Endometrial microvascular endothelial cells (primary cell): ENCODE data around the gene NREP. TPM values are rescaled to one million over a fixed set of nuclear protein-coding genes. Genes with fewer than 3 reads are reported as not detected.

Experiments
- in situ Hi-C: cut with HindIII; loops from 2 replicates; pipeline ENCODE4 v1.10.0; 2017; ENCODE audit warnings: low sequenced_read_pairs, low pct_unique_long_range_greater_than_20kb; ENCODE audit errors: inconsistent ontology term
- total RNA-seq: library from RNA; depleted of rRNA; stranded (reverse); fragments of >200 nt; gene quantifications from one replicate; pipeline ENCODE4 v1.2.3, GENCODE V29; 2015; ENCODE audit errors: inconsistent ontology term

NREP gene
- total RNA-seq, 1 donor from 2014 or later = 18.2 TPM

DNA sequence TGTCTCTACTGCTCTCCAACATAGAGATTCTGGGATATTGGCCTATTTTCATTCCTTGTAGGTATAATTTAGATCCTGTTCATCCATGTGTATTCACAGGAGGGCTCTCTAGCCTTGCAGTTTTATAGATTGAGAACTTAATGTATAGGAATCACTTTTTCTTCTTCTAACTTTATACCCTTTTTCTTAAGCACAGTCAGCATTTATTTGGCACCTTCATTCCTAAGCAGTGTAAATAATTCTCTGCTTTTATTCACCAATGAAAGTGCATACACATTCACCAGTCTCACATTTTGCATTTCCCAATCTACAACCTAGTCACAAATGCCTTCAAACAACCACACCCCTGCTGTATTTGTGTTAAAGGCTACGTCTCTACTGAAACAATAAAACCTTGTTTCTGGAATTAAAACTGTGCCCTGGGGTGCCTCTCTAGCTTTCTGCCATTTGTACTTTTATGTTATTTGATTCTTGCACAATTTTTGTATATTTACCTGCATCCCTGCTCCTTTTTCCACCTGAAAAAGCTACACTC lies 49.3 kb downstream of the NREP start:
- in situ Hi-C loops = no loop called here

DNA sequence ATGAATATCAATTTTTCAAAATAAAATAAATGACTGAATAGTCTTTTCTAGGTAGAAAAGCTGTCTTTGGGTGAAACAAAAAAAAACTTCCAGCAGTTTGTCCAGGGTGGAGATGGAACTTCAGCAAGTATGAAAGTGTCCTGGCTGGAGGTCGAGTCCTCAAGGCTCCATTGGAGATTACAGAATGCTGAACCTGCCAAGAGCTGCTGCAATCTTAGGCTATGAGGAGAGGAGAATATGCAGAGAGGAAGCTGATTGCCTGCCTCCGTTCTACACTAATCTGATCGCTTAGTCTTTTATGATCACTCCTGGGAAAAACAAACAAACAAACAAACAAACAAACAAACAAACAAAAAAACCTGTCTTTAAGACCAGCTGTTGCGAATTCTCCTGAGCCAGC lies 50.6 kb downstream of the NREP start:
- in situ Hi-C loops = no loop called here

DNA sequence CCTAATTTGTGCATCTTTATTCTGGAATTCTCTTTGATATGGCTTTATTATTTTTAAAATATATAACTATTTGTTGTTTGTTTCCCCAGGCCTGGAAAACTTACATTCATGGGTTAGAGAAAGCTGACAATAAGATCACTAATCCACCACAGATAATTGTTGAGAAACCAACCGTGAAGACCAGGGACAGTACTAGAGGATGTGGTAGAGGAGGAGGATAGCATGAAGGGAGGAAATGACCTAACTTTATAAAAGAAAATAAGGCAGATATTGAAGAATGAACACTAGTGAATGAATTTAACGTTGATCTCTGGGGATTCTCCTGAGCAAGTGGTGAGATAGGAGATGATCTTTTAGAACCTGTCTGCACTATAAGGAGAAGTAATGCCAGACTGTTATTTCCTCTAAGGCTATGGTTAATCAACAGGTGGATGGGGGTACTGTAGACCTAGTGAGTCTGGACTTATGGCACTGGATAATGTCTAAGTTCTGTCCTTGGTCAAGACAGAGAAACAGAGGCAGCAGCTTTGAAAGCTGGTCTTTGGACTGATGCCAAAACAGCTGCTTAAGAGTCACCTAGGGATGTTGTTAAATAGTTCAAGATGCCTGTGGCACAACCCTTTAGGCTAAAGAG lies 52.4 kb downstream of the NREP start:
- in situ Hi-C loops = no loop called here

DNA sequence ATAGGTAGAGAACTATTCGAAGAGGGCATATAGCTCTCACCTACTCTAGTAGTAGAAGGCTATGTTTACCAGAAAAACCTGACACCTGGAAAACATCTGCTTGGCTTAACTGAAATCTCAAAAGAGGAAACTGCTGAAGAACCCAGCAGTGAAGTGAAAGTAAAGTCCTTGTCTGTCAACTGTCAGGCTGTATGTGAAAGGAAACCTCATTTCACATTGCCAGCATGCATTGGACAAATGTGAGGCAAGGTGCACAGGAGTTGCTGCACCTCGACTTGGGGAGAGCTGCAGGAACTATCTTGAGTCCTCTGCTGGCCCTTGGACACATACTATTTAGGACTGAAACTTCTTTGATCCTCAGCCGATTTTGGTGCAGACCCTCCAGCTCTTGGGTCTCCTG lies 53.3 kb downstream of the NREP start:
- in situ Hi-C loops = no loop called here

DNA sequence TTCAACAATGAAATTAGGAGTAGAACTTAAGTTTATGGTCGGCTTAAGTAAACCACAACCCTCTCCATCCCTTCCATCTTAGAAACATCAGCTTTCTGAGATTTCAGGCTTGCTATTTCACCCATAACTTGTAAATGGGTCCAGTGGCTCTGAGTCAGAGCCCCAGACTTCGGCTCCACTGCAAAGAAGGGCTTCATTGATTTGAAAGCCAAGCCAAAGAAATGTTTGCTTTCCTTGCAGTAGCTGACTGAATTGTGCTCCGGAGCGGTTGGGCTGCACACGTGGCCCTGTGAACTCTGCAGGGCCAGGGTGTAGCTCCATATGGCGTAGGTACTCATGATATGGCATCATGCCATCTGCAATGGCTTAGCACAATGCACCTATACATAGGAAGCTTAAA lies 57.0 kb downstream of the NREP start:
- in situ Hi-C loops = no loop called here

DNA sequence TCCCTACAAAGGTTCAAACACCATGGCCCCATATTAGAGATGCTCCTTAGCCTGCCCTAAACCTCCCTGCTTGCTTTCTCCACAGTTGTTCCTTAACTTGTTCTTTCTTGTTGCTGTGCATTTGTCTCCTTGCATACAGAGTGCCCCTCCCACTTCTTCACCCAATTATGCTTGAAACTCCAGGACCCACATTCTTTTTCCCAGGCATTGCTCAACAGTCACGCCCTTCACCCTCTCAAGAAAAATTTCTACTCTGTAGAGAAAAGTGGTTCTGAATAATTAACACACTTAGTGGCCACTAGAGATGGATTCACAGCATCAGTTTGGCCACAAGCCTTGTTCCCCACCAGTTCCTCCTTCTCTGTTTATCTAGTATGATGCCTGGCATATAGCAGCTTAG lies 57.7 kb downstream of the NREP start:
- in situ Hi-C loops = no loop called here

DNA sequence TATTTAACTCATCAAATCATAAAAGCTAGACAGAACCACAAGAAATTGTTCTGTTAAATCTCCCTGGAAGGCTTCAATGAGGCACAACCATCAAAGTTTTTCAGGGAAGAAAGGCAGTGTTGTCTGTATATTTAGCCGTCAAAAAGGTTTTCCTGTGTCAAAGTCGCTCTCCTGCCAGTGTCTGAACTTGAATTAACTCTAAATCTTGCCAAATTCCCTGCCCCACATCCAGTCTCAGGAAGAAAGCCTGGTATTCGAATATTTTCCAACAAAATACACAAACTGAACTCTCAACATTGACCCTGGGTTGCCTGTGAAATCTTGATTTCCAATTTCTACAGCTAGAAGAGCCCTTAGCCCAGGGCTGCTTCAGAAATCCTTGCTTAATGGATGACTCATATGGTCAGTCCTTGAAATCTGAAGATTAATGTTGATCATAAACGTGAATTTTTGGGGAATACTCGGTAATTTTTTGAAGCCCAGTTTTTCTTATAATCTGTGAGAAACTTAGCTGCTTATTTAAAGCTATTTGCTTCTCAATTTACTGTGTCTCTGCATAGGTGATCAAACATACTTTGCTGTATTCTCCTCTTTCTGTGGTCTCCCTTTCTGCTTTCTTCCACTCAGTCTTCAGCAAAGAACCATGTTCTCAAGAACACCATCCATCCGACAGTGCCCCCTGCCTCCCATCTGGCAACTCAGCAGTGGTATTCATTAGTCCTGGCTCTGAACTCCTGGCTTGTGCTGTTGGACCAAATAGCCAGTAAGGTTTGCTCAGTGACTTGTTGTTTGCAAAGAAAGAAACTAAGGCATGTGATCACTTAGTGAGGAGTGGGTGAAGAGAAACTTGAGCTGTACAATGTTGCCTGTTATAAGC lies 58.9 kb downstream of the NREP start:
- in situ Hi-C loops = no loop called here

DNA sequence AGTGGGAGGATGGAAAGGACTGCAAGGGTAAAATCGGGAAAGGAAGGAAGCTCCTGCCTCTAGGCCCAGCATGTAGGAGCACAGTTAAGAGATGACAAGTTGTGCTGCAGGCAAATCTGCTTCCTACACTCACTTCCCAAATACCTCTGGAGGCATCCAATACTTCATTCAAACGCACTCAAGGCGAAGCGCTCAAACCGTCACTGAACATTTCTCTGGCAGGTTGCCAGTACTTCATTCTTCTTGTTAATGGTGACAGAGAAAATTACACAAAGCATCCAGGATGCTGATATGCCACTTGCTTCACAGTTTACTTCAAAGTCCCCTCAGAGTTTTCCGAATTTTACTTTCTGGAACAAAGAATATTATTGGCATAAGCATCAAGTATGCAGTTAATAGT lies 59.8 kb downstream of the NREP start:
- in situ Hi-C loops = no loop called here

DNA sequence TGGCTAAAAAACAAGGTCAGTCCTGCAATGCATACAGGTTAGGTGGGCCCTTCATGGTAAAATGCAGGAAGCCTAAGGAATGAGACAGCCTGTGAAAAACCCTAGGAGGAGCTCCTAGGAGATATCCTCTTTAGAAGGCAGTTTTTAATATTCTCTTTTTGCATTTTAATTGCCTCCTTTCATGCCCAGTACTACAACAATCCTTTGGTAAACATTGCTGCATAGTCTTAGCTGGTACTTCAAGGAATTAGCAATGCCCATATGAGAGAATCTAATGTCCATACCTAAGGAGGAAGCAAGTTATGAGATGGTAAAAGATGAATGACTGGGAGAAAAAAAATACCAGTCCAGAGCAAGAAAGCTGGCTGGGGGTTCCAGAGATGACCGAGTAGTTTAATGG lies 61.0 kb downstream of the NREP start:
- in situ Hi-C loops = no loop called here

DNA sequence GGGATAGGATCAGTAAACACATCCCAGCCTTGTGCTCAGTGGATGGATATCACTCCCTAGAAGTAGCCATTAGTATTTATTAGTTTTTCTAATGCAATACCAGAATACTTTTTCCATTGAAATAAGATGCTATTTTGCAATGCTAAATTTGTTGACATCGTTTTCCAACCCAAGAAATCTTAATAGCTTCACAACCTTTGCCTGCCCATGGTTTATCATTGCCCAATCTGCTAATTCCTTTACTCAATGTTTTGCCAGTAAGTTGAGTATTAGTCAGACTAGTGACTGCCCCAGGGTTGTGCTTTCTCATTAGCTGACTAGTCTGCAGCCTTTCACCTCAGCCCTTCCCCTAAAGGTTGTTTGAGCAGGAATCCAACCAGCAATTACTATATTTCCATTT lies 62.9 kb downstream of the NREP start:
- in situ Hi-C loops = no loop called here

DNA sequence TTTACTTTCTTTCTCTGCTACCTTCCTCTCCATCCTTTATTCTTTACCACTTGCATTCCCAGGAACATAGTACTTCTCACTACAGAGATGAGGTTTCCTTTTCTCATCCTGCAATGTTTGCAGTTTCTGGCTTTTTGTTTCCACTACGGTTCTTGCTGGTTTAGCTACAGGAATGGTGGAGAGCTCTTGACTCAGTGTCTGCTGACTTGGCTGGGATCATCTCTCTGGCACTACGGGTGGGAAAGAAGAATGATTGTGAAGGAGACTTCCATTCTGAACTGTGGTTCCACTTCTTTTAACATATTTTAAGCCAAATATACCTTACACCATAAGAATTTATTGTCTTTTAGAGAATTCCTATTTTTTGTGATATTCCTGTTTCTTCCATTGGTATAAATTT lies 65.1 kb downstream of the NREP start:
- in situ Hi-C loops = no loop called here

DNA sequence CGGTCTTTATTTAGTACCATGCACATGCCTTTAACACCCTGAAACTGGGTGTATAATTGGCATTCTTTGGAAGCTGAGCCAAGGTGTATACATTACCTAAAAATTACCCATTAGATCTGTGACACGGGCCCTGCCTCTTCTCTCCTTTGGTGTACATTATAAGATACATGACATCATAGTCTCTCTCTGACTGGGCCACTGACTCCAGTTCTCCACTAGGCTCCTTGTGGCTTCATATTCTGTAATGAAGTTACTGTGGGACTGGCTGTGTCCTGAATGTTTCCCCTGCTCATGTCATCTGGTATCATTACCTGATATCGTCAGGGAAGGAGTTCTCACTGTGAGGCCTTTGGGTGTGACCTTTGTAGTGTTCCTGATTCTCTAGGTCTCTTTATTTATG lies 65.5 kb downstream of the NREP start:
- in situ Hi-C loops = no loop called here

DNA sequence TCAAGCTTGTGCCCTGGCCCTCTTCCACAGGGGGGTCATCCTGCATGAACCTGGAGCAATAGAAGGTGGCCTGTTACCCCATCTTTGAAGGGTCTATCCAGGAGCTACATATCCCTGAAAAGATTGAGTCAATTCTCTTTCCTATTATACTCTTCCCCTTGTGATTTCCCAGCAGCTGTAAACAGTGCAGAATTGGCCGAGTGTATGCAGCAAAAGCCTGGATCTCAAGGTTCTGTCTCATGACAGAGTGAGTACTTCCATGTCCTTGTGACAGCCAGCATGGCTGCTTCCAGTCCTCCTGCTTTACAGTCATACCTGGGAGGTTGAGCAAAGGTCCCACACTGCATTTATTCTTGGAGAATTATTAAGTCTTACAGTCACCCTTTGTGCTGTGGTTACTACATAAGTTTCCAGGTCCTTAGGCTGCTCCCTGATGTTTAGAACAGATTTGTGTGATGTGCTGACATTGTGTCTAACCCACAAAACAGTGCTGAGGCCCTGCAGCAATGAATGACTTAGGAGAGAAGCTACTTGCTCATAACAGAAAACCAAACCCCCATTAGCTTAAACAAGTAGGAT lies 67.5 kb downstream of the NREP start:
- in situ Hi-C loops = no loop called here

DNA sequence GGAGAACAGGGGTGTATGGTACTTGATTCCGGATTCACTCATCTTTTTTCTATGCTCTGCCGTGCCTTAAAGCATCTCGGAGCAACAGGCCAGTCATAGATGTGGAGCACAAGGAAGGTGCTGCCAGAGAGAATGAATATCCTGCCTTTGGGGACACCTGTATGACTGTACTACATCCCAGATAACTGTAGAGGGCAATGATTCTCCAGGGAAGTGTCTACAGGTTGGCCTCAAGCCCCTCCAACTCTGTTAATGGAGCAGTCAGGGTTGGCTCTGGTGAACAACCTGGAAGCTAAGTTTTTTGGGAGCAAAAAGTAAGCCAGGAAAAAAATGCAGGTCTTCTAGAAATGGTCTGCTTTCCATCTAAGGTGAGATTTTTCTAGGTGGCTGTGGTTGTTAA lies 71.0 kb downstream of the NREP start:
- in situ Hi-C loops = no loop called here

DNA sequence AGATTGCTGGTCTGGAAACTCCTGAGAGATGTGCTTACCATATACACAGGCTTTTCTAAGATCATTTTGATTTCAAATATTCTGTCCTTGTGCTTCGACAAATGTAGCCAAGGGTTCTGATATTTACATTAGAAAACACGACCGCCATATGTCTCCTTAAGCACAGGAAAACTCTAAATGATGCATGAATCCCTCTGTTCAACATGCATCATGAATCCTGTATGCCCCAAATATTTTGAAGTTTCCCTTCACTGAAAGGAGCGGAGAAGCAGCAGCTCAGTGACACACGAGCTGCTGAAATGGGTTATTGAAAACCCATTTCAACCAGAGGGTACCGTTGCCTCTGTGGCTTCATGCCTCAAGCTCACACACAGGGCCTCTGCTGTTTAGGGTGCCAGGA lies 74.4 kb downstream of the NREP start:
- in situ Hi-C loops = no loop called here

DNA sequence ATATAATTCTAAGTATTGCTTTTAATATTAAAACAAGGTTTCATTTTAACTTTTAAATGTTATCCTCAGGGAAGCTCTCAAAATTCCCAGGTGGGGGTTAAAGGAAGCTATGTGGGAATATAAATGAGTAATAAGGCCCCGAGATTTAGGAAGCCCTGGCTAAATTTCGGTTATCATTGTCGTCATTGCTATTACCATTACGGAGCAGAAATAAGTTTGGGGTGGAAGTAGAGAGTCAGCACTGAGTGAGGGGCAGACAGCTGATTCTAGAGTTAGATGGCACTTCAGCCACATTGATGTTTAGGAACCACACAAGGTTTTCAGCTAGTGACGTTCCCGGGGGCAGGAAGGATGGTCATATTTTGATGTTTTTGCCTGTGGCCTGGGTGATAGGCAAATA lies 74.9 kb downstream of the NREP start:
- in situ Hi-C loops = no loop called here

DNA sequence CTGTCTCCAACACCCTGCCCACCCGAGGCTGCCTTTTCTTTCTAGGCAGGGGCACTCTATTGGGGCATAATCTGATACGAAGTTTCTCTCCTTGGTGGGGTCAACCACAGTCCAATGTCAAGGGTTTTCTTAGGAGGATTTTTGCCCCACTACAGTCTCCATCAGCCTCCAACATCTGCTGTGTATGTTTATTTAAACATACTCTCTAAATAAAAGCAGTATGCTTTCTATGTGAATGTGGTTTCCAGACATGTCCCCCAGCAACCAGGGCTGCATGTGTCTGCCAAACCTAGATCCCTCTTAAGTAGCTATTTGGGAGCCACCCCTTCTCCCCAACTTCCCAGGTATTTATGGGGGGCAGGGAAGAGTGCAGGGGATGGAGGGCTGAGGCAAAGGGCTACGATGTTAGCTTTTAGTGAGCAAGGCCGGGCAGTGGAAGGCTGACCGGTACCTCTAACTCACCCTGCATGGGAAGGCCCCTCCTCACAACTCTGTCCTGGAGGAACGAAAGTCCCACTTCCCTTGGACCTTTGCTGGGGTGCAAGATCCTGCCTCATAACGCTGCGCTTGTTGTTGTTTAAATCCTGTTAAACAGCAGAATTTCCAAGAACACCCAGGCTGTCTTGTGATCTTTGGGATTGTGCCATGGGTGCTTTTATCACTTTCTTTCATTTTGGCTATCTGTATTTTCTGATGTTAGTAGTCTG lies 75.4 kb downstream of the NREP start:
- in situ Hi-C loops = no loop called here

DNA sequence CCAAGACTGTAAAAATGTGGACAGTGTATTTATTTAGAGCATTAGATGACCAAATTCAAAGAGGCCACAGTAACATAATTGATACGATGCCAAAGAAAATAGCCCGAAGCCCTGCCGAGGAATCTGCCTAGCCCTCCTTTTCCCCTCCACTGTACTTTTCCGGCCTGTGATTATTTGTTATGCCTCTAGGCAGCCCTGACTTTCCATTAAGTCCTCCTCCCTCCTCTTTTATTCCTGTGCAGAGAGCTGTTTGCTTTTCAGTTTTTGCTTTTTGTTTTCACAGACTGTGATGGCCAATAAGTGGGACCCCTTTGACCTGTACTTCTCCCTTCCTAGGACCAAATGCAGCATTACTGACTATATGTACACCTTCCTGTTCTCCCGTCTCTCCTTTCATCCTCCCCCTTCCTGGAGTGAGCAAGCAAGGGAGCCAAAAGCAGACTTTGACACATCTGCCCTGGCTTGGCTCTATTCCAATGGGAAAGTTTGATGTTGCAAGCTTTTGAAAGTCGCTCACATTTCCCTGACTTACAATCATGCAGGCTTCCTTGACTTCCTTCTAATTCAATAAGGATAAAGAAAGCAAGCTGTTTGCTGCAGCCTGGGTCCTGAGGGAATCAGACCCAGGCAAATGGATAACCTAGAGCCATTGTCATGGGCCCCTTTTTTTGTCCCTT lies 76.1 kb downstream of the NREP start:
- in situ Hi-C loops = no loop called here

DNA sequence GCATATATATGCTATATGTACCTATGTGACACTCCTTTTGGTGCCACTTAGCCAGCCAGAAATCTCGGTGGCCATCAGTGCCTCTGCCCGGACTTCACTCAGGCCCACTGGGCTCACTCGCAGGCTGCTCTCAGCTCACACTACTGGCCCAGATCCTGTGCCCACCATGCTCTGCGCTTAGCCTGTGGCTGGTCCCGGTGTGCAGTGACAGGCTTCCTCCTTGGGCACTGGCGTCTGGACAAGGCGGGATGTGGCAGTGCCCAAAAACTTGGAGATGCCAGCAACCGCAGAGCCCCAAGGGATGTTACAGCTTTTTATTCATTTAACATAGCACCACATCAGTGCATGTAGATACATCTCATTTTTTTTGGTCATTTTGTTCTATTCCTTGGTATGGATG lies 77.4 kb downstream of the NREP start:
- in situ Hi-C loops = no loop called here
